Stimulated activated CD8-positive, alpha-beta memory T cell treated with anti-CD3 and anti-CD28 coated beads, Interleukin-15, amount 100 ng/mL, for 4 hours (primary cell): ENCODE results near the gene ARRB1.
"Not testable (repeated sequence)": the region's sequence is repeated elsewhere in the genome, so short reads cannot be mapped to it uniquely, and the experiment has no call there.

Experiments used
- DNase-seq, 2 donors: peaks; one replicate each; pipeline ENCODE4 v3.0.0-alpha.2; 2020; ENCODE audit warnings: low read depth in 2 of 2

Gene ARRB1

DNA sequence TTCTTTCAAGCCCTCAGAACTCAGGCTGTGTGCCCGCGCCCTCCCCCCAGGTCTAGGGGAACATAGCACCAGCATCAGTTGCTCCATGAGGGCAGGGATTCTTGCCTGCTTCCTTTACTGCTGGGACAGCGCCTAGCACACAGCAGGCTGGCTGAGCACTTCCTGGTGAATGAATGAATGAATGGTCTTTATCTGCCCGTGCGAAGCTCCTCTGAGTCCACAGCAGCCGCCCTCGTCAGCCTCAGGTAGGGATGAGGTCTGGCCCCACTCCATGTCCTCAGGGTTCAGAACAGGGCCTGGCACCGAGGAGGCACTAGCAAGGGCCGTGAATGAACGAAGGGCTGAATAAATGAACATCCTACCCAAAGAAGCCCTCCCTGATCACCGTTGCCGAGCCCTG lies 27.3 kb downstream of the ARRB1 start:
- DNase-seq, result no peak

DNA sequence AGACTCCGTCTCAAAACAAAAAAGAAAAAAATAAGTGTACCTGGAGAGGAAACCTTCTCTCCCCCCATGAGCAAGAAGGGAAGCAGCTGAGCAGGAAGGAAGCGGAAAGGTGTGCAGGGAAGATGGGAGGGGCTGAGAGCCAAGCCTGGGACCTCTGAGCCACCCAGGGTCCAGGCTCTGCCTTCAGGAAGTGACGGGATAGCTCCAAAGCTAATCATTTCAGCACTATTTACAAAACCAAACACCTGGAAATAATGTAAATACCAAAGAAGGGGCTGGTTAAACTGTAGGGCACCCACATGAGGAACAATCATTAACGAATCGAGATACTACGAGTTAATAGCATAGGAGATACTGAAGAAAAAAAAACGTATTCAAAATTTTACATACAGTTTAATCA lies 27.9 kb downstream of the ARRB1 start:
- DNase-seq, result no peak

DNA sequence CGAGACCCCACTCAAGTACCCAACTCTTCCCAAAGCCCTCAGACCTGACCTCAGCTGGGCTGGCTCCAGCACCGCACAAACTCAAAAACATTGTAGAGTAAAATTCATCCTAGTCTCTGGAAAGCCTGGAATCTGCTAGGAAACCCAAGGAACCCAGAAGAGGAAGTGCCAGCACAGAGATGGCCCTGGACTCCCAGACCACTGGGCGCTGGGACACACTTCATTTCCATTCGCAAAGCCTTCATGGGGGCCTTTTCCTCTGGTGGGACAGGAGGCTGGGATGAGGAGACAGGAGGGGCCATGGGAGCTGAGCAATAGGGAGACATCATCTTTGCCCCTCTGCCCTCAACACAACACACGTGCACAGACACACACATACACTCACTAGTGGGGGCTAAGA lies 30.8 kb downstream of the ARRB1 start:
- no peak for DNase-seq

DNA sequence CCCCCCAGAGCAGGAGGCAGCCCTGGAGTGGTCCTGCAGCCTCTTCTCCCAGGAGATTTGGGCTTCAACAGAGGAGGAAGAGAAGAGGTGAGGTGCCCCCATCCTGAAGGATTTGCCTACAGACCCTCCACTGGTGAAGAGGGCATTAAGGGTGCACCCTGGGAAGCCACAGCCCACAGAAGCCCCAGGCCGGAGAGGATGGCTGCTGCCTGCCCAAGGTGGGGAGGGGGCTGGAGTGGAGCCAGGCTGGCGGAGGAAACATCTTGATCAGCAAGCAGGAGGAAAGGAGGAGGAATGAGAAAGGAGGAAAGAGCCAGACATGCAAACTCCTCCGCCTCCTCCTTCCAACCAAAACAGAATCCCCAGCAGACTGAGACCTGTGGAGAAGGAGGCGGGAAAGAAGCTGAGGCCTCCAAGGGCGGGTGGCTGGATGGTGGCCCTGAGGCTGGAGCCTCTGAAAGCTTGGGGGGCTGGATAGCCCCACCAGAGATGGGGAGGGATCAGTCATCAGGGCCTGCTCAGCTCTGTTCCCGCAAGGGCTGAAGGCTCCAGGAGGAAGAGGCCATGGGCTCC lies 31.3 kb downstream of the ARRB1 start:
- no peak for DNase-seq

DNA sequence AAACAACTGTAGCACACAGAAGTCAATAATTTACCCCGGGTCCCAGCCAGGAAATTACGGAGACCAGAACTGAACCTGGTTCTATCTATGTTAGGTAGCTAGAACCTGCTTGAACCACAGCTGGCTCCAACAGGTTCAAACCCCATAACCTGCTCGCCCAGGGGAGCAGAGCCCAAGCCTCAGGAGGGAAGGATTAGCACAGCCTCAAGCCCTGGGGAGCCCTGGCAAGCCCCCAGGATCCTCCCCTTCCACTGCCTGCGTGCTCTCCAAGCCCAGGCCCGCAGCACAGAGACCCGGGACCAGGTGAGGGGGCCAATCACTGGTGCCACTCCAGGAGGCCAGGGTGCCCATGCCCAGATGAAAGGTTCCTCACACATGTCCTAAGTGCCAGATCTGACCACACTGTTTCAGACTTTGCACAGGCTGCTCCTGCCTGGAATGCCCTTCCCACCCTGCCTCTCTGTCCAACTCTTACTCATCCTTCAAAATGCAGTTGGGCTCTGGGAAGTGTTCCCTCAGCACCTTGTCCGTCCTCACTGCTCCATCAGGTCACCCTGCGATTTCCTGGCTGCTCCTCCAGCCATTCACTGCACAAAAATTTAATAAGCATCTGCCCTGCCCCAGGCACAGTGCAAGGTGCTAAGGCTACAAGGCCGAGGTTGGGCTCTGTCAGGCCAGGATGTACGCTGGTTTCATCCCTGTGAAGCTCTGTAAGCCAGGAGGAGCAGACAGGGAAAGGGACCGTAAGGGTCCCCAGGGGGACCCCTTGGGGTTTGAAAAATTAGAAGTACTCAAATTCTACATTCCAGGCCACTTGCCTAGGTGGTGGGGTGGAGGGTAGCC lies 32.2 kb downstream of the ARRB1 start:
- no peak for DNase-seq

DNA sequence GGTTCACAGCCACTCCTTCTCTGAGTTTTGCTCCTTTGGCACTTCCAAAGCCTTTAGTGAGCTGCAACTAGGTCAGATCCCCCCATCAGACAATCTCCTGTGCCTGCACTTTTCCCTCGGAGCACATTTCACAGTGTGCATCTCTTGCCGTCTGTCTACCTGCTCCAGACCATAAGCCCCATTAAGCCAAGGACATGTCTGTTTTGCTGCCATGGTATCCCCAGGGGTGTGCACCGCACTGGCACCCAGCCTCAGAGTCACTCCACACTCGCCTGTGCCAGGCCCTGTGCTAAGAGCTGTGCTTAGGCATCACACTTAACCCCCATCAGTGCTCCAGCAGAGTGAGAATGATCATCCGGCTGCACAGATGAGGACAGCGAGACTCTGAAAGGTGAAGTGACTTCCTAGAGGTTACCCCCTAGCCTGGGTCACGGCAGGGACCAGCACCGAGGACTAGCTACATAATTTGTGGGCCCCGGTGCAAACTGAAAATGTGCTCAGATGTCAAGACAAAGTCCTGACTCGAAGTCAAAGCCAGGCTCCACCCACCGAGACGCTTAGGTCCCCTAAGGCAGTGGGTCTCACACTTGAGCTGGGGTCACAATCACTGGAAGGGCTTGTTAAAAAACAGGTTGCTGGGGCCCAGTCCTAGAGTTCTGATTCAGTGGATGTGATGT lies 33.9 kb downstream of the ARRB1 start:
- DNase-seq, result no peak

DNA sequence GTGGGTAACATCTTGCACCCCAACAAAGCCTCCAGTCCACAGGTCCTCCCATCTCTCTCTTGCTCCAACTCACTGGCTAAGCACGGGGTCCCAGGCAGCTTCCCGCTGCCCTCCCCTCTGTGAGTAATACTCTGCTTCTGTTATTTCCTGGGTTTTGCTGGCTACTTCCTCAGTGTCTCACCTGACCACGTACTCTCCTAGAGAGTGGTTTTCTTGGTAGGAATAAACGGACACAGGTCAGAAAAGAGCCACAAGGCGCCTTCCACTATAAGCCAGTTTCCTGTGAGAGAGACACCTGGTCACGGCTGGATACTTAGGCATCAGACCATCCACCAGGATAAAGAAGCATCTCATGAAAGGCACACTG lies 36.0 kb downstream of the ARRB1 start:
- DNase-seq, result no peak

DNA sequence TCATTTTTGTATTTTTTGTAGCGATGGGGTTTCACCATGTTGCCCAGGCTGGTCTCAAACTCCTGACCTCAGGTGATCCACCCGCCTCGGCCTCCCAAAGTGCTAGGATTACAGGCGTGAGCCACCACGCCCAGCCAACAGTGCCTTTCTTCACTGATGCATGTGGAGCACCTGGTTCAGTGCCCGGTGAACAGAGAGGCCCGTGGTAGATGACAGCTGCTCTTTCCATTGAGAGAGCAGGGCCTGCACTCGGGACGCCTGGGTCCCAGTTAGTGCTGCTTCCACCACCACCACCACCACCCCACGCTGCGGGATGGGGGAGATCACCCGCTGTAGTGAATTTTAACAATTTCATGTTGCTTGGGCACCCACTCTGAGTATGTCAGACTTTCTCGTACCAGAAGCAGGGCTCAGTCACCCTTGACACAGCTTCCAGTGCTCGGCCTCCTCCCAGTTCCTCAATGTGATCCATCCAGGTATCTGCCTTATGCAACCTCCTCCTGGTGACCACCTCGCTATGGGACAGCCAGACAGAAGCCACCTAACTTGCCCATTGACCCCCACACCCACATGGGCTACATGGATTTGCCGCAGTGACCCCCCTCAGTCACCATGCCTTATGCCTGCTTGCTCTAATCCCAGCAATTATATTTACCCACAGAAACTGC lies 36.6 kb downstream of the ARRB1 start:
- no peak for DNase-seq

DNA sequence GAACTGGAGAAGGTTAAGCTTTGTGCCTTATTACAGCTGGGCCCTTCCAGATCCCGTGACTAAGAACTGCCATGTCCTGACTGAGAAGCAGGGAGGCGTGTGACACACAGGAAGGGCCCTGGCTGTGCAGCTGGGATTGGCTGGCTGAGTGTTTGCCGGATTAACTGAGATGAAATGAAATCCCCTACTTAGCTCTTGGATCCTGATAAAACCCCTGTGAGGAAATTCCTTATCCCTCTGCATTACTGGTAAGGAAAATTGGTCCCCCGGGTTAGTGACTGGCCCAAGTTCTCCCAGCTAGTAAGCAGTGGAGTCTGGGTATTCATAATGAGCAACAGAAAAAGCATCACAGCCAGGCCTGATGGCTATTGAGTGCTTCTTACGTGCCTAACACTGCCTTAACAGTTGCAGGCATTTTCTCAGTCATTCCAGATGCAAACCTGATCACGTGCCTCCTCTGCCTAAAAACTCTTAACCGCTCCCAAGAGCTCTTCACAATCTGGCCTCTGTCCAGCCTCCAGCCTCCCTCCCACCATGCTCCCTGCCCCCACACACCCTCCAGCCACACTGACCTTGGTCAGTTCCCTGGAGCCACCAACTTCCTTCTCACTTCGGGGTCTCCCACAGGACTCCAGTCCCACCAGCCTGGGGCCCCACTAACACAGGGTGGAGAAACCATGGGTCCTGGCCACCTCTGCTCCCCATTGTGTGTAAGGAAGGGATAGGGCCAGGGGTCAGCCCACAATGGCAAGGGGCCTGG lies 37.8 kb downstream of the ARRB1 start:
- no peak for DNase-seq

DNA sequence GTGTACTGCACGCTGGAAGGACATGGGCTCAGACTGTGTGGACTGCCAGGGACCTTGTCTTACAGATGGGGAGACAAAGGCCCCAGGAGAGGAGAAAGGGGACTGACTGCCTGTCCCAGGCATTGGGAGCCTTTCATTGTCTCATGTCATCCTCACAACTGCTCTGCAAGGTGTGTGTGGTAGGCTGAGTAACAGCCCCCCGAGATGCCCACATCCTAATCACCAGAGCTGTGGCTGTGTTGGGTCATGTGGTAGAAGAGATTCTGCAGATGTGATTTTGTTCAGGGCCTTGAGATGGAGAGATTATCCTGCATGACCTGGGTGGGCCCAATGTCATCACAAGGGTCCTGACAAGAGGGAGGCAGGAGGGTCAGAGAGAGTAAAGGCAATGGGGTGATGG lies 39.1 kb downstream of the ARRB1 start:
- no peak for DNase-seq

DNA sequence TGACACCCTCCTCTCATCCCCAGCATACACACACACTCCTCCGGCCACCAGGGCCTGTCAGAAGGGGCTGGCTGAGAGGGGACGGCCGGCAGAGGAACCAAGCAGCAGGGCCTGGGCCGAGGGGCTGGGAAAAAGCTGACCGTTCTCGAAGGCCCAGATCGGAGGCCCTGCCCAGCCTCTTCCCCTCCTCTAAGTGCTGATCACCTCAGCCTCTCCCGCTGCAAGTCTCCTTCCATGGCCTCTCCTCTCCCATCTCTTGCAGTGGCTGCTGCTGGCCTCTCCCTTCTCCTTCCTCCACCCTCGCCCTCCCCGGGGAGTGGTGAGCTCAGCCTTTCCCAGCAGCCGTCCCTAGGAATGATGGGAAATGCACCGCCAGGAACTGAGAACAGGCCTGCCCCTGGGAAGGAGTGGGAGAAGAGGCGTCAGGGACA lies 39.6 kb downstream of the ARRB1 start:
- no peak for DNase-seq

DNA sequence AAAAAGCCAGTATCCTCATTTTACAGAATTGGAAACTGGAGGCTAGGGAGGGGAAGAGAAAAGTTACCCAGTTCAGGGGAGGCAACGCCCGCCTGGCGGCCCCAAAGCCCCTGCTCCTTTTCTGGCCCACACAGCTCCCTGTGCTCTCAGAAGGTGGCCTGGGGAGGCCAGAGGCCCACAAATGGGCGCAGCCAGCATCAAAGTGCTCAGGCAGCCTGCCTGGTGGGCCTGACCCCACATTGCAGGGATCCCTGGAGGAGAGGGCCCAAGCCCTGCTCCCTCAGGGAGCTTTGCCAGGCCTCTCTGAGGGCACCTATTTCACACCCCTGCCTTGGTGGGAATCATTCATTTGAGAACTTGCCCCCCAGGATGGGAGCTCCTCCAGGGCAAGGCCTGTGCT lies 42.5 kb downstream of the ARRB1 start:
- no peak for DNase-seq

DNA sequence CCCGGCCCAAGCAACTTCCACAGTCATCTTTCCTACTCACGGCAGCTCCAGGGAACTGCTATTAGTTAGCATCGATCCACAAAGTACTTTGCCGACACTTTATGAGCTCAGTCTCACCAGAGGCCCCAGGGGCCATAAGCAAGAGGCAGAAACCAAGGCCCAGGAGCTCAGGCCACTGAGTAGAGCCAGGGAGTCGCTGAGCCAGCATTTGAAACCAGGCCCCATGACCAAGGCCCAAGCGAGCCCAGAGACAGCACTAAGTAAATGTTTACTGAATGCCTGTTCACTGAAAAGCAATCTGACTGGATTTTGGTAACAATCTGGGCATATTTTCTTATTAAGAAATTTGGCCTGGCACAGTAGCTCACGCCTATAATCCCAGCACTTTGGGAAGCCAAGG lies 43.3 kb downstream of the ARRB1 start:
- DNase-seq, result no peak

DNA sequence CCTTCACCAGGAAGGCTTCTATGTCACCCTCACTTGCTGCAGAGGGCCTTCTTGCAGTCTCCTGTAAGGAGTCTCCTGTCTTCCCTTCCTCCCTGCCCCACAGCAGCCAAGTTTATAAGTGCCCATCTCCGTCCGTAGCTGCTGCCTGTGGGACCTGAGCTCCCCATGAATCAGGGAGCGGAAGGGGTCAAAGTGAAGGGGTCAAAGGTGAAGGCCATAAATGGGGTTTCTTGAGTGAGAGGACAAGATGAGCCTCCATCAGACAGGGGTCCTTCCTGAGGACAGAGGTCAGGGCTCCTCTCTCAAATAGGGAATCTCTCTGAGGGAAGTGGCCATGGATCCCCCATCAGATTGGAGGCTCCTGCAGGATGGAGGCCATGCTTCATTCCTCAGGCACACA lies 44.4 kb downstream of the ARRB1 start:
- no peak for DNase-seq

DNA sequence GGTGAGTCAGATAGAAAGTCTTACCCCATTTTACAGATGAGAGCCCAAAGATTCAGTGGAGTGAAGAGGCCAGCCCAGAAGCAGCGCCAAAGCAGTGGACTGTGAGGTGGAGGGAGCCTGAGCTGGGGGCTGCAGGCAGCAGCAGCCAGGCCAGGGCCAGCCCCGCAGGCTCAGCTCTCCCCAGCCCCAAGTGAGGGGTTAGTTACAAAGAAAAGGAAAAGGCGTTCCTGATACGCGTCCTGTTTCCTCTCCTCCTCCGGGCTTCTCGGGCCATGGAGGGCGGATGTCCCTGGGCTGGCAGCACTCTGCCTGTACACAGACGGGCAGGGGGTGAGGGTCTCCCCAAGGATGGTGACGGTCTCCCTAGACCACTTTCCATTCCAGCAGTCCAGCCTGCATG lies 44.9 kb downstream of the ARRB1 start:
- no peak for DNase-seq

DNA sequence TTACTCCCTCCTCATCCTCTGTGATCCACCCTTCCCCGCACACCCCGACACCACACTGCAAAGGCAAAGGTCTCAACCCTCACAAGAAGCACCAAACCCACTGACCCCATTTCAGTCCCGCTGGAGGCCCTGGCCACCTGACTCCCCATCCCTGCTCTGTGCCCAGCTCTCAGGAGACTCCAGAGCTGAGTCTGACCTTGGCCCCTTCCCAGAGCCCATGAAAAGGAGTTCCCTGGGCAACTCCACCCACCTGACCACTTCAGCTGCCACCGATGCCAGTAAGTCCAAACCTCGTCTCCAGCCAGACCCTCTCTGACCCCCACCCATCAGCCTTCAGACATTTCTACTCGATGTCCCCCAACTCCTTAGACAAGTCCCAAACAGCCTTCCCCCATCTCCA lies 45.5 kb downstream of the ARRB1 start:
- DNase-seq, result no peak

DNA sequence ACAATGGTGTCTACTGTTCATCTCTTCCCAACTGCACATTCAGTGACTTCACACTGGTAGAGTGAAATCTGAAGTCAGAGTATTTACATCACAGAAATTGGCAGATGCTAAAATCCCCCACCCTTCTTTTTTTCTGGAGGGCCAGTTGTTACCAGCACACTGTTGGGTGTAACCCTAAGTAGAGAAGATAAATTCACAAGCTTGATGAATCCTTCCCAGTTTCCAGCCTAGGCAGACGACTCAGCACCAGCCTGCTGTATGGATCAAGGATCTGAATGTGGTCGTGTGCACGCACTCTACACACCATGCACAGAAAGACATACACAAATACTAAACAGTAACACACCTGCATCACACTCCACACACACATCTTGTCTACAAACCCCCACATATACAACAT lies 46.0 kb downstream of the ARRB1 start:
- DNase-seq, result no peak

DNA sequence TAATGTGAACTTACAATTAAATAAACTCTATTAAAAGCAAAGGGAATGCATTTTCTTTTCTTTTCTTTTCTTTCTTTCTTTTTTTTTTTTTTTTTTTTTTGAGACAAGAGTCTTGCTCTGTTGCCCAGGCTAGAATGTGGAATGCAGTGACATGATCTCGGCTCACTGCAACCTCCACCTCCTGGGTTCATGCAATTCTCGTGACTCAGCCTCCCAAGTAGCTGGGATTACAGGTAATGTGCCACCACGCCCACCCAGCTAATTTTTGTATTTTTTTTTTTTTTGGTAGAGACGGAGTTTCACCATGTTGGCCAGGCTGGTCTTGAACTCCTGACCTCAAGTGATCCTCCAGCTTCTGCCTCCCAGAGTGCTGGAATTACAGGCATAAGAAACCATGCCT lies 46.5 kb downstream of the ARRB1 start:
- DNase-seq, result not testable (repeated sequence)

DNA sequence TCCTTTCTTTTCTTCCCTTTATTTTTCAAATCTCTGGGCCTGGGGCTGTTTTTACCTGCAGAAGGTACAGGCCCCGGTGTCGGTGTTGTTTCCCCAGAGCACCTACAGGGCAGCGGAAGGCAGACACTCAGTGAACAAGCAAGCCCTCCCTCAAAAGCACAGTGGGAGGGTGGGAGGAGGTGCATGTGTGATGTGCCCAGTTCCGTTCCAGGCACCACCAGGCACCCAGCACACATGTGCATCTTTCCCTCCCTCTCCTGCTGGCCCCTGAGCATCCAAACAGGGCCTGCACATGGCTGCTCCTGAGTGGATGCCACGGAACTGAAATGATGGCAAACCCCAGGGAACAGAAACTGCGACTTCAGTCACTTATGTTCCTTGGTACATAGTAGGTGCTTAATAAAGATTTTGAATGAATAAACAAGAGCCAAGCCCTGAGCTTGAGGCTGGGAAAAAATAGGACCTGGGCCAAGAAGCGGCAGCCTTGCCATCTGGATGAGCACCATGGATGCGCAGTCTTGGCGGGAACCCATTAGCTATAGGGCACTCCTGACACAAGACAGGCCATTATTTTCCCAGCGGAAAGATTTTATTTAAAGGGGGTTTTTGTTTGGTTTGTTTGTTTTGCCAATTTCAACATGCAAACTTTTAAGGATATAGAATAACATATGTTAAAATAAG lies 47.8 kb downstream of the ARRB1 start:
- DNase-seq, result no peak

DNA sequence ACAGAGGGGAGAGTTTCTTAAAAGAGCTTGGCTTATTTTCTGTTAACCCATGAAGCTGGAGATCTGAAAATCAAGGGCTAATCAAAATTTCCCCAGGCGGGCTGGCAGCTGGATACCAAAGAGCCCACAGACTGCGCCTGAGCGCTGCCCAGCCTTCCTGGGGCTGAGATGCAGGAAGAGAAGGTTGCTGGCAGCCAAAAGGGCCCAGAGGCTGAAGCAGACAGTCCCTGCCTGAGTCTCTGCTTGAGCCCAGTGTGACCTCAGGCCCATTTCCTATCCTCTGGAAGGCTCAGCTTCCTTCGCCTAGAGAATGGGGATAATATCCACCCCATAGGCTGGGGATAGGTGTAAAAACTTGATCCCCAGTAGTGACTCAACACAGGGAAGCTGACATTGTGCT lies 49.1 kb downstream of the ARRB1 start:
- DNase-seq, result no peak

DNA sequence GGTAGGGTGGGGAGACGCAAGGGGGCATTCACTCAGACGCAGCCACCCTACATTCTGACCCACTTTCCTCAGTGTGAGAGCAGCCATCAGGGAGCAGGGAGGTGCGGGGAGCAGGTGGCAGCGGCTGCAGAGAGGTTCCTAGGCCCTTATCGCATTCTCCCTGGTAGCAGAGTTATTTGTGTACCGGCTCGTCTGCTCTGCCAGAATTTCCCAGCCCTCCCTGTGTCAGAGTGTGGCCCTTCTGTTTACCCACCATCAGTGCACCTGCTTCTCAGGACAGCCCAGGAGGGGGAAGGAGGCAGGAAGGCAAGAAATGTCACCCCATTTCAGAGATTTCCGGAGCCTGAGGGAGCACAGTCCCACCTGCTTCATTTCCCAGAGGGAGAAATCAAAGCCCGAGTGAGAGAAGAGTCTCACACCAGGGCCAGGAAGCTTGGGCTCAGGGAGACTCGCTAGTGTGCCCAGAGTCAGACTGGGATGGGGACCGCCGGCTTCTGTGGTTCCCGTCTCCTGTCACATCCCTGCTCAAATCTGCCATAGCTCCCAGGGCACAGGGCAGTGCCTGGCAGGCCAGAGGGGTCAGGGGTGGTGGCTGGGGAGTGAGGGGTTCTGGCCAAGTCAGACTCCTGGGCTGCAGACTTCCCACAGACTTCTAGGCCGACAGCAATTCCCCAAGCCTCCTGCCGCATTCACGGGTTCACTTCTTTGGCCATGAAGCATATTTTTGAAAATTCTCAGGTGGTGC lies 49.7 kb downstream of the ARRB1 start:
- no peak for DNase-seq
